HepG2 (cell line): ENCODE measurements around the gene MYADML2. TPM values are rescaled to one million over a fixed set of nuclear protein-coding genes. Genes with fewer than 3 reads are reported as not detected.
A peak's percentile ranks its signal among the peaks of the same experiment; 100 is the strongest.

ENCODE experiments used
- CEBPZ ChIP-seq: IDR thresholded peaks from 2 replicates; pipeline ENCODE4 v1.6.1; 2012; ENCODE audit warnings: low read length, improper control_type of control experiment
- PCBP1 ChIP-seq: fragments of 200-400 bp; formaldehyde crosslinking; IDR thresholded peaks from 2 replicates; pipeline ENCODE4 v1.6.1; 2017; ENCODE audit warnings: mild to moderate bottlenecking, low read depth, low read length, borderline replicate concordance
- RBM22 ChIP-seq: fragments of 200-400 bp; formaldehyde crosslinking; optimal IDR thresholded peaks from 2 replicates; pipeline ENCODE3; 2017; ENCODE audit warnings: mild to moderate bottlenecking, low read length, moderate library complexity
- THAP8 ChIP-seq: sonication (generic); formaldehyde crosslinking; IDR thresholded peaks from 2 replicates; pipeline ENCODE4 v1.5.1; 2020; ENCODE audit warnings: missing genetic modification reagents, mild to moderate bottlenecking, borderline replicate concordance
- ZFP1 ChIP-seq: IDR thresholded peaks from 2 replicates; pipeline ENCODE4 v1.6.1; 2016
- ZNF318 ChIP-seq: sonication (generic); formaldehyde crosslinking; IDR thresholded peaks from 2 replicates; pipeline ENCODE4 v1.4.0; 2020; ENCODE audit warnings: mild to moderate bottlenecking, missing genetic modification reagents
- ZNF432 ChIP-seq: sonication (generic); formaldehyde crosslinking; IDR thresholded peaks from 2 replicates; pipeline ENCODE4 v1.5.0; 2020; ENCODE audit warnings: missing genetic modification reagents, mild to moderate bottlenecking, borderline replicate concordance
- ZNF720 ChIP-seq: sonication (generic); formaldehyde crosslinking; IDR thresholded peaks from 2 replicates; pipeline ENCODE4 v1.4.0; 2020; ENCODE audit warnings: missing genetic modification reagents
- ZXDC ChIP-seq: sonication (generic); formaldehyde crosslinking; IDR thresholded peaks from 2 replicates; pipeline ENCODE4 v1.5.0; 2020; ENCODE audit warnings: mild to moderate bottlenecking, missing genetic modification reagents
- polyA plus RNA-seq, 8 experiments: library from polyadenylated mRNA; depleted of rRNA in 3 of 8; stranded (reverse) in 7 of 8; unstranded in 1 of 8; fragments of >200 nt; fragmentation: Illumina TruSeq in 4 of 8; extraction: Trizol in 4 of 8; gene quantifications; 2 replicates each; pipeline versions ENCODE4 v1.2.1 to v1.2.3, GENCODE V29; 2011 to 2016; ENCODE audit warnings: low read depth in 4 of 8, missing spikeins in 1 of 8, mixed read lengths in 1 of 8; ENCODE audit not compliant: insufficient read depth in 1 of 8
- total RNA-seq, 5 experiments: library from RNA; depleted of rRNA; stranded (reverse); fragments of >200 nt; fragmentation: Illumina TruSeq; extraction: Trizol; gene quantifications; 2 replicates each; pipeline ENCODE4 v1.2.3, GENCODE V29; 2016; ENCODE audit warnings: low read depth in 1 of 5
- TF ChIP-seq, protein P1 (sequence below): sonication (generic); formaldehyde crosslinking; IDR thresholded peaks from 2 replicates; pipeline ENCODE4 v1.5.1; 2020; ENCODE audit warnings: missing genetic modification reagents, mild to moderate bottlenecking, borderline replicate concordance

MYADML2 gene
- total and polyA plus RNA-seq, 2 of the 13 experiments (the other 11 are each of a cell fraction or from before 2014, with no cell fraction given): not detected

- TF ChIP-seq RBM22 (peak; percentile 88), THAP8 (CRISPR knock-in tag) (no peak), ZXDC (CRISPR knock-in tag) (peak; percentile 70; the same call in 1 of the 2 replicates), ZNF432 (CRISPR knock-in tag) (no peak), ZFP1 (CRISPR knock-in tag) (no peak), ZNF720 (CRISPR knock-in tag) (no peak), PCBP1 (no peak; the same call in 1 of the 2 replicates), ZNF318 (CRISPR knock-in tag) (peak; percentile 54), CEBPZ (no peak)
- TF ChIP-seq, protein P1, sequence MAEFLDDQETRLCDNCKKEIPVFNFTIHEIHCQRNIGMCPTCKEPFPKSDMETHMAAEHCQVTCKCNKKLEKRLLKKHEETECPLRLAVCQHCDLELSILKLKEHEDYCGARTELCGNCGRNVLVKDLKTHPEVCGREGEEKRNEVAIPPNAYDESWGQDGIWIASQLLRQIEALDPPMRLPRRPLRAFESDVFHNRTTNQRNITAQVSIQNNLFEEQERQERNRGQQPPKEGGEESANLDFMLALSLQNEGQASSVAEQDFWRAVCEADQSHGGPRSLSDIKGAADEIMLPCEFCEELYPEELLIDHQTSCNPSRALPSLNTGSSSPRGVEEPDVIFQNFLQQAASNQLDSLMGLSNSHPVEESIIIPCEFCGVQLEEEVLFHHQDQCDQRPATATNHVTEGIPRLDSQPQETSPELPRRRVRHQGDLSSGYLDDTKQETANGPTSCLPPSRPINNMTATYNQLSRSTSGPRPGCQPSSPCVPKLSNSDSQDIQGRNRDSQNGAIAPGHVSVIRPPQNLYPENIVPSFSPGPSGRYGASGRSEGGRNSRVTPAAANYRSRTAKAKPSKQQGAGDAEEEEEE (CRISPR knock-in tag): peak; percentile 6; the same call in 1 of the 2 replicates
These were observed 46.9 kb upstream of the MYADML2 start (continued) for GRCh38 chr17:81993729-81994592.
